ENCODE measurements around the gene TBATA.
"Not testable (repeated sequence)": the region's sequence is repeated elsewhere in the genome, so short reads cannot be mapped to it uniquely, and the experiment has no call there.

The TBATA gene

DNA sequence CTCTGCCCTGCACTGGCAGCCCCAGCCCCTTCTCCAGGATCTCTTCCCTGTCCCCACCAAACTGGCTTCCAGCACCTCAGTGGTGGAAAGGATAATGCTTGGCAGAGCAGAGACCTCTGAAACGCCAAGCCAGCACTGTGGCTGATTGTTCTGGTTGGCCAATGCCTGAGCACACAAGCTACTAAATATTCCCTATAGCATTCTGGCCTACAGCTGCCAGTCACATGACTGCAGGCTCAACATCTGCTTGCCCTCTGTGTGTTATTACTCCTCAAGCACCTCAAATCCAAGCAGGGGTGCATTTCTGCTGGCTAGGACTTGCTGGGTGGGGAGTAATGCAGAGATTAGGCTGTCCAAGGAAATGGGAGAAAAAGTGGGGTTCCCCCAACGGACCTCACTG, 6.1 kb downstream of the TBATA start:
- no peak for DNase-seq (ENCODE audit: low read depth)

DNA sequence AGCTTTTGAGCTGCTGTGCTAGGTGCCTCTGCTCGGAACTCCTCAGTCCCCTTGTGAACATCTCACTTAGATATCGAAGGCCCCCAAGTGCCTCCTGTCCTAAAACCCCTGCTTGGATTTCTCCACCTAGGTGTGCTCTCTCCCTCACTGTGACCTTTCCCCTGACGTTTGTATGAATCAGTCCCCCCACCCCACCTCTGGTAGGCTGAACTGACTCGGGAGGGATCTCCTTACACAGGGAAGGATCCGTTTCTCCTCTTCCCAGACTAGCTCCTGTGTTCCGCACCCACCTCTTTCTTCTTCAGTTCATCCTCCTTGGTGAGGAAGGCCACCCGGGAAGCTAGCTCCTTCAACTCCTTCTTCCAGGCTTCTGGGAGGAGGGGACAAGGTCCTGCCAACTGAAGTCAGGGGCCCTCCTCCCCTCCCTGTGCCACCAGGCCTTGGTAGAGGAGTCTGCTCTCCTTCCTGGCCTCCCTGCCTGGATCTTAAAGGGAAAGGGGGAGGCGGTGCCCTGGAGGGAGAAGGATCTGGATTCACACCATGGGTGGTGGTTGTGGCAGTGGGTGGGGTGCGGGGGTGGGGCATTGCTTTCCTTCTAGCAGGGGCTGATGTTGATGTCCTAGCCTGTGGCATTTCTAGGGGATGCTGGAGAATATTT, 6.8 kb downstream of the TBATA start:
- no peak for DNase-seq (ENCODE audit: low read depth)

DNA sequence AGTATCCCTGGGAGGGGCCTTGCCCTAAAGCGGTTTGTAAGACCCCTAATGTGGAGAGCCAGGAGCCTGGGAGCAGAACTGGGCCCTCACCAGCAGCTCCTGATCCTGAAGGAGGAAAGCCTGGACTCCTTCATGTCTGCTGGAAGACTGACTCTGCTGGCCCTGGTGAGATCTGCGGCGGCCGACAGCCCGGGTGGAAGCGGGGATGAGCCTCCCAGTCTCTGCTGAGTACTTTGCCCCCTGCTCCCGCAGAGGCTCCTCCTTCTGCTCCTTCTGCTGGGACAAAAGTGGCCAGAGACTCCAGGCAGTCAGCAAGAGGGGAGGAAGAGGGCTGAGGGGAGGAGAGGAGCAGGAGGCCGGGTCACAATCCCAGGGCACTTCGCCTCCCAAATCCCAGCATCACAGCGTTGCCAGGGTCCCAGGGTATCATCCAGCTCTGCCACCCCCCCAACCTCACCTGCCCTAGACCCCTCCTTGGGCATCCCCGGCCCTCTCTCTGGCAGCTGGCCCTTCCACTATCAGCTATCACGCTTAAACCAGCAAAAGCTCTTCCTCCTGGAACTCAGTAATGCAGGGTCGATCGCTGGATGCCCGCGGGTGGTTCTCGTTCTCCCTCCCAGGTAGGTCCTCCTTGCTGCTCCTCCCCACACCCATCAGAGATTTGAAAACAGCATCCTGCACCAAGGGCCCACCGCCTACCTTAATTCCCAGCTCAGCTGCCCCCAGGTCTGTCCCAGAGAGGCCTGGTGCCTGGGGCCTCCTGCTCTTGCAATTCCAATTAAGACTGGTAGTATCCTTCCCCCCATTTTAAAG, 7.9 kb downstream of the TBATA start:
- DNase-seq (ENCODE audit: low read depth): no peak

DNA sequence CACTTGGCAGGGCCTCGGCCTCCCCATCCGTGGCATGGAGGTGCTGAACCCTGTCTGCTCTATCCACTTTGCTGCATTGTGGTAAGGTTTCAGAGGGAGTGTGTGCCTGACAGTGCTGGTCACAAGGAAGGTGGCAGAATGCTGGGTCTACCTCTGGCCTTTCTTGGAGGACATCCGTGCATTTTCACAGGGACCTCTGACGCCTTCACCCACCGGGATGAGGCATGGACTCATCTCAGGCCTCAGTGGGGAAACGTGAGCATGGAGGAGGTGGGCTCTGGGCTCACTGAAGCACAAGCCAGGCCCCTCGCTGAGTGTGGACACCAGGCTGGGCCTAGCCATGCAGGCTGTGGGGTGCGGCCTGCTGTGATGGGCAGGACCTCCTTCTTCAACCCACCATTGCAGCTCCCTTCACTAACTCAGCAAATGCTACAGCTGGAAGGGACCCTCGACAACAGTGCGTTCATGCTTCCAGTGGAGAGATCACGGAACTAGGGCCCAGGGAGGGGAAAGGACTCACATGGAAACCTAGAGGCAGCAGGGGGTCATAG, 8.6 kb downstream of the TBATA start:
- no peak for DNase-seq (ENCODE audit: low read depth)

- DNase-seq (ENCODE audit: low read depth): no peak
Observed at GRCh38 chr10:70775679-70776454, 9.3 kb downstream of the TBATA start.

- no peak for DNase-seq (ENCODE audit: low read depth)
Observed at GRCh38 chr10:70774810-70775678, 10.1 kb downstream of the TBATA start.

DNA sequence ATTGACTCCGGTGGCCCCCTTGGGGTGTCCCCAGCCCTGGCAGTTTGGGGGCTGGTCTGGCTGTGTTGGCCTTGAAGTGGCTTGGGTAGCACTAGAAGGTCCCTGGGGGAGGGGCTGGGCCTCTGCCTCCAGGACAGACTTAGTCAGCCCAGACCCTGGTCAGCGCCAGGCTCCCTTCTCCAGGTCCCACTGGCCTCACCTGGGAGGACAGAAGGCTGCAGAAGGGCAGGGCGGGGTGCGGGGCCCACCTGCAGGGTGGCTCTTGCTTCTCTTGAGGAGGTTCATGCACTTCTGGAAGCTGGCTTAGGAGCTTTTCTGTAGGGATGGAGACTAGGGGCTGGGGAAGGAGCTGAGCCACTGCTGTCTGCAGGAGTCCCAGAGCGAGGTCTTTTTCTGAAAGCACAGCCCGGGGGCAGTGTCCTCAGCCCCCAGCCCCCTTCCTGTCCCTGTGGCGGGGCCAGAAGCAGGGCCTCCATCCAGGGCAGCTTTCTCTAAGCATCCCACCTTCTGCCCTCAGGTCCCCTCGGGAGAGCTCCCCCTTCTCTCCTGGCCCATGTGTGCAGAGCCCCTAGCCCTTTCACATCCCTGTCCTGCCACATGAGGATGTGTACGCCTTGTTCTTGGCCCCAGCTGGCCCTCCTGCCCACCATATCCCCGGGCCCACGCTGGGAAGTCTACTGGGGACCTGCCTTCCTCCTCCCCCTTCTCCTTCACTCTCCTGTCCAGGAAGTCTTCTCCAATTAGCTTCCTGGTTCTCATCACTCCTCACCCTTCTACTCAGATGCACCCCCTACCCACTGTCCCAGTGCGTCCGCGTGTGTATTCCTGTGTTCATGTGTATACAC, 11.0 kb downstream of the TBATA start:
- no peak for DNase-seq (ENCODE audit: low read depth)

DNA sequence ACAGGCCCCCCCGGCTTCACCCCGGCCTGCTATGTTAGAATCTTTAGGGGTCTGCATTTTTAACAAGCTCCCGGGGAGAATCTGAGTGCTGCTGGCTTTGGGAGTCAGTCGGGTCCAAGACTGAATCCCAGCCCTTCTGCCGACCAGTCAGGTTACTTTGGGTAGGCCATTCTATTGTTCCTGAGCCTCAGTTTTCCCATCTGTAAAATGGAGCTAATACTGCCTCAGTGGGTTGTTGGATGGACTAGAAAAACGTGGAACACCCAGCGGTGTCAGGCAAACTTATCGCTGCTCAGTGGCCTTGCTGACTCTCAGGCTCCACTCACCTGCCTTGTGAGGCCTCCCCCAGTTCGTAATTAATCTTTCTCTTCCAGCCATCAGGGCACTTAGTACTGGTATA, 11.7 kb downstream of the TBATA start:
- no peak for DNase-seq (ENCODE audit: low read depth)

DNA sequence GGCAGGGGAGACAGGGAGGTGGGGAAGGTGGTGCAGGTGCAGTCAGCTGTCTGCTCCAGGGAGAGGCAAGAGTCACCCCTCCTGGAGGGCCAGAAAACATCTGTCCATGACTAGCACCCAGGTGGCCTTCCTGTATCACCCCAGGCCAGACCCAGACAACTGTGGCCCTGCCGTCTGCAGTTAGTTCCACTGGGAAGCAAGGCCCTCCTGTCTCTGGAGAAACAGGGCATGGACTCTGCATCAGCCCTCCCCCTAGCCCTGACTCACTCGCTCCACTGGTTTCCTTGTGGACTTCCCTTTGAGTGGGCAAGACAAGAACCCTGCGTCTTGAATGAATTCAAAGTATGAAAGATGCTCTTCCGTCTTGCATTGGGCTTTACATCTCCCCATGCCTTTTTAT, 12.6 kb downstream of the TBATA start:
- no peak for DNase-seq (ENCODE audit: low read depth)

- DNase-seq (ENCODE audit: low read depth): no peak
Observed at GRCh38 chr10:70771311-70772194, 13.6 kb downstream of the TBATA start.

DNA sequence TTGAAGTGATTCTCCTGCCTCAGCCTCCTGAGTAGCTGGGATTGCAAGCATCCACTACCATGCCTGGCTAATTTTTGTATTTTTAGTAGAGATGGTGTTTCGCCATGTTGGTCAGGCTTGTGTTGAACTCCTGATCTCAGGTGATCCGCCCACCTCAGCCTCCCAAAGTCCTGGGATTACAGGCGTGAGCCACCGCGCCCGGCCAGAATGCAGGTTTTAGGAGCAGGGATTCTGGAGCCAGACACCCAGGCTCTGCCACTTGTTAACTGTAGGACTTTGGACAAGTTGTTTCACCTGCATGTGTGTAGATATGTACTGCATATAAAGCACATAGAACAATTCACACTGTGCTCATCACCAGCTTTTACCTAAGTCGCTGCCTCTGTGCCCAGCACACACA, 14.7 kb downstream of the TBATA start:
- DNase-seq (ENCODE audit: low read depth): not testable (repeated sequence)

DNA sequence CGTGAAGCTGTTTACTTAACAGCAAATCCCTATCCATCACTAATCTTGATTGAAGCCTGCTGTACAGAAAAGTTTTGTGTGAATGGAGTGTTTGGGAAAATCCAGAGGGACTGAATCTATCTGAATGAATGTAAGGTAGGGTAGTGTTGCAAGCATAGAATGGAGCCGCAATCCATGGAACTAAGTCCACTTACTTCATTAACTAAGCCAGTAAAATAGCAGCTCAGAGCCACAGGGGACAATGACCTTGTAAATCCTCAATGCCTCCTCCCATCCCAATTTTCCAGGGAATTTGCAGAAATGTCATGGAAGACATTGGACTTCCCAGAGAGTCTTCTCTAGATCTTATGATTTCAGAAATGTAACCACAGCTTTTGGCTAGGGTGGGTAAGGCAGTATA, 15.2 kb downstream of the TBATA start:
- no peak for DNase-seq (ENCODE audit: low read depth)

GRCh38 chr10:70769121-70769520, 16.1 kb downstream of the TBATA start:
- DNase-seq (ENCODE audit: low read depth): no peak

GRCh38 chr10:70768026-70768685, 17.0 kb downstream of the TBATA start:
- DNase-seq (ENCODE audit: low read depth): not testable (repeated sequence)

GRCh38 chr10:70765794-70766594, 19.2 kb downstream of the TBATA start:
- DNase-seq (ENCODE audit: low read depth): no peak

DNA sequence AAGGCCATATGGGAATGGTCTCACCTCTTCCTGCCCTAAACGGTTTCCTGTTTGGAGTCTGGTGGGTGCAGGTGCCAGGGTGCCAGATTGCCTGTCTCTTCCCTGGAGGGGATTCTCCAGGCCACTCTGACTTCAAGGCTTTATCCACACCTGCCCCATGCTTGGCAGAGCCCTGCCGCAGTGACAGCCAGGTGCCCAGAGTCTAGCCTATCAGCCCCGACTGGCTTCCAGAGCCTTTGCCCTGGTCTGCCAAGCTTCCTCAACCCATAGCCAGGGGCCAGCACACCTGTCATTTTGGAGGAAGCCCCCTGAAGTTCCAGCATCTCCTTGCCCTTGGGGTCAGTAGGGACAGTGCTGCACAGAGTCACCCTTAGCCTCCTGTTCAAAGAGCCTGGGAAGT, 21.6 kb downstream of the TBATA start:
- no peak for DNase-seq (ENCODE audit: low read depth)

GRCh38 chr10:70762441-70763175, 22.6 kb downstream of the TBATA start:
- DNase-seq (ENCODE audit: low read depth): no peak
